ENCODE data around the gene SERPINA5. TPM values are rescaled to one million over a fixed set of nuclear protein-coding genes. Genes with fewer than 3 reads are reported as not detected.

The SERPINA5 gene
- total RNA-seq, 3 donors from 2014 or later, result 0.53 to 3.8 TPM; not detected in 1

DNA sequence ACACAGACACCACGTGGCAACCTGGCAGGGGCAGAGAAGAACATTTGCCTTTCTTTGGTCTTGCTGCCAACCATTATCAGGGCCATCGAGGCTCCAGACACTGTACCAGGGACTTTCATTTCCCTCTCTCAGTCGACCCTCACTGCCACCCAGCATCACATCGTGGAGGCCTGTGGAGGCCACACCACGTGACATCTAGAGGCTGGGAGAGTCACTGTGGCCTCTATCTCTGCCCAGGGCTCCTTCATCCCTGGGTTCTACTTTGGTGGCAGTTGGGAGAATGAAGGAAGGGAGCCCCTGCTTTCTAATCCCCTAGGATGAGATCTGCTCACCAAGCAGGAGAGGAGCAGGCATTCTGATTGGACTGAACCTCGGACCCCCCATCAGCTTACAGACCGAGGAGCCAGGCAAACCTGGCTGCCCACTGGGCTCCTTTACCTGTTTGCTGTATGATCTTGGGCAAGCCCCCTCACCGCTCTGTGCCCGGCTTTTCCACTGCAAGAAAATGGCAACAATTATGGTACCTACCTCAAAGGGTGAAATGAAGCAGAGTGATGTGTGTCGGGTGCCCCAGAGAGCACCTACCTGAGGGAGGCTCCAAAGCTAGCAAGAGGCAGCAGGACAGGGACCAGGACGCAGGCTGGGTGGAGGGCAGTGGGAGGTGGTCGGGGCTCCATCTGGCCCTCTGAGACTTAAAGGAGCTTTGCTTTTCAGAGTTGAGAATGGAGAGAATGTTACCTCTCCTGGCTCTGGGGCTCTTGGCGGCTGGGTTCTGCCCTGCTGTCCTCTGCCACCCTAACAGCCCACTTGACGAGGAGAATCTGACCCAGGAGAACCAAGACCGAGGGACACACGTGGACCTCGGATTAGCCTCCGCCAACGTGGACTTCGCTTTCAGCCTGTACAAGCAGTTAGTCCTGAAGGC is 32.8 kb downstream of the SERPINA5 start:
- no peaks in the 10 kb centered on the region for H3K36me3 ChIP-seq (ENCODE audit: low read depth)
- no peaks in the 10 kb centered on the region for H3K4me1 ChIP-seq (ENCODE audit: low read depth)
- ATAC-seq (no peak), DNase-seq (no peak)
- intact Hi-C loops (cut with DNase I, micrococcal nuclease), result no loop called here
- H3K4me3 ChIP-seq, result no peak overlapping the region
- peaks cover 20% of the 10 kb centered on the region for H3K9me3 ChIP-seq
- TF ChIP-seq CTCF (IDR thresholded peaks at IDR 0.05), result no peak

DNA sequence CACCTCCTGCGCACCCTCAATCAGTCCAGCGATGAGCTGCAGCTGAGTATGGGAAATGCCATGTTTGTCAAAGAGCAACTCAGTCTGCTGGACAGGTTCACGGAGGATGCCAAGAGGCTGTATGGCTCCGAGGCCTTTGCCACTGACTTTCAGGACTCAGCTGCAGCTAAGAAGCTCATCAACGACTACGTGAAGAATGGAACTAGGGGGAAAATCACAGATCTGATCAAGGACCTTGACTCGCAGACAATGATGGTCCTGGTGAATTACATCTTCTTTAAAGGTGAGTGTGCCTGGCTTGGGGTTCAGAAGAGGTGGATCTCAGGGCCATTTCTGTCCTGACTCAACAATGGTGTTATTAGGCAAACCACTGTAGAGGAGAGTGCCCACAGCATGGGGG is 33.6 kb downstream of the SERPINA5 start:
- H3K4me1 ChIP-seq (ENCODE audit: low read depth), result no peaks in the 10 kb centered on the region
- ATAC-seq, result no peak
- peaks cover 20% of the 10 kb centered on the region for H3K9me3 ChIP-seq
- TF ChIP-seq CTCF (IDR thresholded peaks at IDR 0.05), result no peak
- no peak overlapping the region for H3K4me3 ChIP-seq
- no peaks in the 10 kb centered on the region for H3K36me3 ChIP-seq (ENCODE audit: low read depth)
- no peak for DNase-seq
- intact Hi-C loops (cut with DNase I, micrococcal nuclease), result no loop called here

- TF ChIP-seq CTCF (IDR thresholded peaks at IDR 0.05), result no peak
- Histone ChIP-seq H3K4me3 (no peak overlapping the region), H3K4me1 (ENCODE audit: low read depth) (no peaks in the 10 kb centered on the region), H3K9me3 (peaks cover 20% of the 10 kb centered on the region), H3K36me3 (ENCODE audit: low read depth) (no peaks in the 10 kb centered on the region)
- DNase-seq (no peak), ATAC-seq (no peak)
- intact Hi-C loops (cut with DNase I, micrococcal nuclease), result no loop called here
Measured at GRCh38 chr14:94615254-94615653, 34.0 kb downstream of the SERPINA5 start.

- Histone ChIP-seq H3K36me3 (ENCODE audit: low read depth) (no peaks in the 10 kb centered on the region), H3K4me1 (ENCODE audit: low read depth) (no peaks in the 10 kb centered on the region), H3K4me3 (no peak overlapping the region), H3K9me3 (peaks cover 20% of the 10 kb centered on the region)
- no peak for TF ChIP-seq CTCF (IDR thresholded peaks at IDR 0.05)
- ATAC-seq (no peak), DNase-seq (no peak)
- intact Hi-C loops (cut with DNase I, micrococcal nuclease), result no loop called here
Measured at GRCh38 chr14:94615823-94616570, 34.8 kb downstream of the SERPINA5 start.

GRCh38 chr14:94617366-94617941 is 36.2 kb downstream of the SERPINA5 start:
- intact Hi-C loops (cut with DNase I, micrococcal nuclease), result no loop called here

More at GRCh38 chr14:94617366-94617941, 36.2 kb downstream of the SERPINA5 start:
- no peak for TF ChIP-seq CTCF (IDR thresholded peaks at IDR 0.05)
- H3K4me3 ChIP-seq, result no peak overlapping the region
- no peaks in the 10 kb centered on the region for H3K36me3 ChIP-seq (ENCODE audit: low read depth)
- peaks cover 20% of the 10 kb centered on the region for H3K9me3 ChIP-seq
- ATAC-seq, result no peak
- no peak for DNase-seq
- no peaks in the 10 kb centered on the region for H3K4me1 ChIP-seq (ENCODE audit: low read depth)
